Activated naive CD4-positive, alpha-beta T cell treated with anti-CD3 and anti-CD28 coated beads for 36 hours (primary cell): ENCODE data around the gene BSPRY. TPM values are rescaled to one million over a fixed set of nuclear protein-coding genes. Genes with fewer than 3 reads are reported as not detected.
"Not testable (repeated sequence)": the region's sequence is repeated elsewhere in the genome, so short reads cannot be mapped to it uniquely, and the experiment has no call there.

Source experiments
- CTCF ChIA-PET: fragments of 350-600 bp; sonication (Branson Sonifier 250); formaldehyde crosslinking; loops from one replicate; lab custom pipeline; 2021; ENCODE audit warnings: antibody characterized with exemption; lab: Charles Lee
- DNase-seq: peaks from one replicate; pipeline ENCODE4 v3.0.0-alpha.2; 2020
- H3K27ac Mint-ChIP-seq: one replicate; pipeline ENCODE4 v1.8.0; 2021; ENCODE audit warnings: mild to moderate bottlenecking, mixed read lengths
- H3K27me3 Mint-ChIP-seq: one replicate; pipeline ENCODE4 v1.8.0; 2021; ENCODE audit warnings: low read depth, mixed read lengths
- H3K36me3 Mint-ChIP-seq: one replicate; pipeline ENCODE4 v1.8.0; 2021; ENCODE audit warnings: low read depth, mixed read lengths
- H3K4me1 Mint-ChIP-seq: one replicate; pipeline ENCODE4 v1.8.0; 2021; ENCODE audit warnings: low read depth, mixed read lengths
- H3K4me3 Mint-ChIP-seq: one replicate; pipeline ENCODE4 v1.8.0; 2021; ENCODE audit warnings: mild to moderate bottlenecking, moderate library complexity, mixed read lengths
- H3K9me3 Mint-ChIP-seq: one replicate; pipeline ENCODE4 v1.8.0; 2021; ENCODE audit warnings: mixed read lengths
- intact Hi-C: fragments of 100-400 bp; cut with micrococcal nuclease; formaldehyde crosslinking; loops from one replicate; pipeline ENCODE4 v1.15.1; 2023
- total RNA-seq, 2 experiments: library from RNA; stranded (reverse); gene quantifications; one replicate each; pipeline ENCODE4 v1.2.3, GENCODE V29; 2021

The BSPRY gene
- total RNA-seq, 2 experiments from 2014 or later = 7.7 to 8.3 TPM

DNA sequence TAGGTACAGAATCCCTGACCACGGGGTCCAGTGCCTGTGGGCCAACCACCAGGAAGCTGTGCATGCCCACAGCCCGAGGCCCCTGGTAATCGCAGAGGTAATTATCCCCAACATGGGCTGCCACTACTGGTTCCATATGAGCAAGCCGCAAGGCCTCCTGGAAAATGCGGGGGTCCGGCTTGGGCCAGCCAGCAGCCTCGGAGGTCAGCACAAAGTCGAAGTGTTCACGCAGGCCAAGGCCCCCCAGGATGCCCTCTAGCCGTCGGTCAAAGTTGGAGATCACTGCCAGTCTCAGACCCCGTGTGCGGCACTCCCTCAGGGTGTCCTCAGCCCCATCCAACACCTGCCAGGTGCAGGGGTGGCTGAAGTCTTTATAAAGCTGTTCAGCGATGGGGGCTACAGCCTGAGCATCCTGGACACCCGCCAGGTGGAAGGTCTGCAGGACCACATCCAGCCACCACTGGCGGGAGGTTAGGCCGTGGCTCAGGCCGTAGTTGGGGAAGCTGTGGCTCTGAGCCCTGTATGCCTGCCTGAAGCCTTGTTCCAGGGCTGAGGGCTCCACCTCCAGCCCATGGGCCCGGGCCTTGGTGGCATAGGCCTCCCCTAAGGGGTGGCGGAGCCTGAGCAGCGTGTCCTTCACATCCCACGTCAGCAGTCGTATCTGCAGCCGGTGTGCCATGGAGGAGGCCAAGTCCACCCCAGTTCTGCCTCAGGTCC, 24.5 kb downstream of the BSPRY start:
- no peak overlapping the region for H3K27ac Mint-ChIP-seq
- CTCF ChIA-PET = interaction anchor here (1.7 kb wide), 1 partner anchor 23 kb away, joined by 3 read pairs; no protein-coding TSS in a partner anchor
- no peaks in the 10 kb centered on the region for H3K27me3 Mint-ChIP-seq
- H3K9me3 Mint-ChIP-seq = no peaks in the 10 kb centered on the region
- intact Hi-C loops = no loop called here
- peaks cover 13% of the 10 kb centered on the region for H3K36me3 Mint-ChIP-seq
- DNase-seq = no peak
- H3K4me1 Mint-ChIP-seq = peaks cover 12% of the 10 kb centered on the region
- no peak overlapping the region for H3K4me3 Mint-ChIP-seq

DNA sequence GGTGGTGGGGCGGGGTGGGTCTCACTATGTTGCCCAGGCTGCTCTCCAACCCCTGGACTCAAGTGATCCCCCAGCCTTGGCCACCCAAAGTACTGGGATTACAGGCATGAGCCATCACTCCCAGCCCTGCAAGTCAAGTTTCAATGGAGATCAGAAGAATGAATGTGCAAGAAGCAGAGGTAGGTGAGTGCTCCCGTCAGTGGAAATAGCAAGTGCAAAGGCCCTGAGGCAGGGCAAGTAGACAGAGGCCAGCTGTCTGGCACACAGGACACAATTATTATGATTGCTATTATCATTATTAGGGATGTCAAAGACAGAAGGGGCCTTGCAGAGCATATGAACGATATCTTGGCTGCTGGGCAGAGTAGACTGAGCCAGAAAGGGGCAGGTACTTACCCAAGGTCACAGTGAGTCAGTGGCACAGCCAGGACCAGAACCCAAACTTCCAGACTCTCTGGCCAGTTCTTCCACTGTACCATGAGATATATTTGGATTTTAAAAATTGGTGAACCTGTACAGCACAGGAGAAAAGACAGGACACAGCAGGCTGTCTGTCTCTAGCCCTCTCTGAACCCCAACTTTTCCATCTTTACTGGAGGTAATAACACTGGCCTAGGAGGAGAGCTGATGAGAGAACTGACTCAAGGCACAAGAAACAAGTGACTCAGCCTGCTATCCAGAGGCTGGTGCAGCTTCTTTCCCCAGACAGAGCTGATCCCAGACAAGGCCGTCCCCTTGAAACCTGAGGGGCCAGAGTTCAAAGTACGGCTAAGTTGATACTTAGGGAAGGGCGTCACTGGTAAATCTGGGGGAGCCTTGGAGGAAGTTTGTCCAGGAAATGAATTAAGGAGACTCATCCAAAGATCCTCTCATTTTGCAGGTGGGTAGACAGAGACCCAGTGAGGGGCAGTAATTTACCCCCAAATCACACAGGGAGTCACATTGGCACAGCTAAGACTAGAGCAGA, 26.0 kb downstream of the BSPRY start:
- peaks cover 13% of the 10 kb centered on the region for H3K36me3 Mint-ChIP-seq
- no peaks in the 10 kb centered on the region for H3K27me3 Mint-ChIP-seq
- CTCF ChIA-PET = interaction anchor here (0.9 to 1.7 kb wide), 4 partner anchors 12 to 283 kb away, joined by 3 to 6 read pairs (median 3); partner anchors contain the start of genes CDC26 and PRPF4
- H3K4me1 Mint-ChIP-seq = peaks cover 12% of the 10 kb centered on the region
- intact Hi-C loops = loop anchor here (1.0 to 2.0 kb wide), 2 partner anchors 24 to 25 kb away; partner anchors contain the start of gene ALAD
- DNase-seq = peak; percentile 18
- peak overlapping the region; percentile 76 for H3K4me3 Mint-ChIP-seq
- H3K9me3 Mint-ChIP-seq = no peaks in the 10 kb centered on the region
- peak overlapping the region; percentile 75 for H3K27ac Mint-ChIP-seq

DNA sequence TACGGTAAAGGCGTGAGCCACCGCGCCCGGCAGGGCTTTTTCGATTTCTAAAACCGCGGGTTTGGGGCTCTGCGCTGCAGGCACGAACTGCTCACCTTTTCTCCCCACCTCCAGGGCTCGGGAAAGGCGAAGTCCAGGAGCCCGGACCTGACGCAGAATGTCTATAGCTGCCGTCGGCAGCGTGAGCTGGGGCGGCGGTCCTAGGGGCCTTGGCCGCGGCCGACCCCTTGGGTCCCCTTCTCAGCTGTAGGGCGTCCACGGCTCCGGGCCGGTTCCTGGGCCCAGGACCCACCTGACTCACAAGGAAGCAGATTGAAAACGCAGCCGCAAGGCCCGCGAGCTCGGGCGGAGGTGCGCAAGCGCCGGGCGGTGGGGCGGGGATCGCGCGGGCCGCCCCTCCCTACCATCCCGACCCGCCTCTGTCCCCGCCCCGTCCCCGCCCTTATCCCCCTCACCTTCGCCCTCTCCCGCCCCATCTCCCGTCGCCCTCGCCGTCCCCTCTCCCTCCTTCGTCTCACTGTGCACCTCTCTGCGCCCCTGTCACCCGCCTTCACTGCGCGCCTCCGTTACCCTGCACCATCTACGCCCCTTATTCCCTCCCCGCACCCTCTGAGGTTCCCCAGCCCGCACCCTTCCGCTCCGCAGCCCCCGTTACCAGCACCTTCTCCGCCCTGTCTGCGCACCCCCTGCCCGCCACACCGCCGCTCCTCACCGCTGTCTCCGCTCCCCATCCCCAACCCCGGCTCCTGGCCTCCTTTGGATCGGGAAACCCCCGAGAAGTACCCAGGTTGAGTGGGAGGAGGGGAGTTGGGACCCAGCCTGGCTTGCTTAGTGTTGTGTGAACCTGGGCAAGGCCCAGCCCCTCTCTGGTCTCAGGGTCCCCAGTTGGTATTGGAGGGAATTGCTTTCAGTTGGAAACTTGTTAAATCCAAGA, 27.6 kb downstream of the BSPRY start, which contains the start of gene HDHD3:
HDHD3 (minus strand) TSS at position 353 of the 934 bp plus-strand sequence. CDS start 2,632 bp downstream, outside the sequence.
- no peaks in the 10 kb centered on the region for H3K27me3 Mint-ChIP-seq
- CTCF ChIA-PET = interaction anchor here (1.1 to 1.4 kb wide), 3 partner anchors 14 to 102 kb away, joined by 3 read pairs; partner anchors contain the start of genes CDC26 and PRPF4
- H3K4me3 Mint-ChIP-seq = peak within 1 kb of the TSS; percentile 81

DNA sequence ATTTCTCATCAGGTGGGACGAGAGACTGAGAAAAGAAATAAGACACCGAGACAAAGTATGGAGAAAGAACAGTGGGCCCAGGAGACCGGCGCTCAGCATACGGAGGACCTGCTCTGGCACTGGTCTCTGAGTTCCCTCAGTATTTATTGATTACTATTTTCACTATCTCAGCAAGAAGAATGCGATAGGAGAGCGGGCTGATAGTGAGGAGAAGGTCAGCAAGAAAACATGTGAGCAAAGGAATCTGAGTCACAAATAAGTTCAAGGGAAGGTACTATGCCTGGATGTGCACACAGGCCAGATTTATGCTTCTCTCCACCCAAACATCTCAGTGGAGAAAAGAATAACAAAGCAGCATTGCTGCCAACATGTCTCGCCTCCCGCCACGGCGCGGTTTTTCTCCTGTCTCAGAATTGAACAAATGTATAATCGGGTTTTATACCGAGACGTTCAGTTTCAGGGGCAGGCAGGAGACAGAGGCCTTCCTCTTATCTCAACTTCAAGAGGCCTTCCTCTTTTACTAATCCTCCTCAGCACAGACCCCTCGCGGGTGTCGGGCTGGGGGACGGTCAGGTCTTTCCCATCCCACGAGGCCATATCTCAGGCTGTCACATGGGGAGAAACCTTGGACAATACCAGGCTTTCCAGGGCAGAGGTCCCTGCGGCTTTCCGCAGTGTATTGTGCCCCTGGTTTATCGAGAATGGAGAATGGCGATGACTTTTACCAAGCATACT, 29.9 kb downstream of the BSPRY start:
- CTCF ChIA-PET = interaction anchor here (1.6 kb wide), 1 partner anchor 8 kb away, joined by 7 read pairs; no protein-coding TSS in a partner anchor
- H3K4me1 Mint-ChIP-seq = peaks cover 17% of the 10 kb centered on the region
- DNase-seq, H3K27me3 Mint-ChIP-seq, H3K9me3 Mint-ChIP-seq, intact Hi-C loops, H3K4me3 Mint-ChIP-seq, H3K27ac Mint-ChIP-seq, H3K36me3 Mint-ChIP-seq: not testable (repeated sequence)

More for the DNA sequence above, 27.6 kb downstream of the BSPRY start, which contains the start of gene HDHD3:
- intact Hi-C loops = loop anchor here (1.0 to 2.0 kb wide), 7 partner anchors 24 to 156 kb away; partner anchors contain the start of genes ALAD, C9orf43, CDC26 and FKBP15
- Mint-ChIP-seq H3K9me3 (no peaks in the 10 kb centered on the region), H3K4me1 (peaks cover 17% of the 10 kb centered on the region), H3K27ac (peak within 1 kb of the TSS; percentile 77), H3K36me3 (peaks cover 13% of the 10 kb centered on the region)
- peak; percentile 82 for DNase-seq

DNA sequence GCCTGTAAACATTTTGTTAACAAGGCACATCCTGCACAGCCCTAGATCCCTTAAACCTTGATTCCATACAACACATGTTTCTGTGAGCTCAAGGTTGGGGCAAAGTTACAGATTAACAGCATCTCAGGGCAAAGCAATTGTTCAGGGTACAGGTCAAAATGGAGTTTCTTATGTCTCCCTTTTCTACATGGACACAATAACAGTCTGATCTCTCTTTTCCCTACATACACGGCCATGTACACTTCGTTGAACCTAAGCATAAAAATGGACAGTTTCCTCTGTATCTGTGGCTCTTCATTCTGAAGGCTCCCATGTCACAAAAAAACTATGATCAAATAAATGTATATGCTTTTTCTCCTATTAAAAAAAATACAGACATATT, 30.5 kb downstream of the BSPRY start:
- H3K36me3 Mint-ChIP-seq, intact Hi-C loops, H3K27me3 Mint-ChIP-seq, H3K9me3 Mint-ChIP-seq, H3K27ac Mint-ChIP-seq, CTCF ChIA-PET, H3K4me3 Mint-ChIP-seq, DNase-seq: not testable (repeated sequence)
- peaks cover 15% of the 10 kb centered on the region for H3K4me1 Mint-ChIP-seq

DNA sequence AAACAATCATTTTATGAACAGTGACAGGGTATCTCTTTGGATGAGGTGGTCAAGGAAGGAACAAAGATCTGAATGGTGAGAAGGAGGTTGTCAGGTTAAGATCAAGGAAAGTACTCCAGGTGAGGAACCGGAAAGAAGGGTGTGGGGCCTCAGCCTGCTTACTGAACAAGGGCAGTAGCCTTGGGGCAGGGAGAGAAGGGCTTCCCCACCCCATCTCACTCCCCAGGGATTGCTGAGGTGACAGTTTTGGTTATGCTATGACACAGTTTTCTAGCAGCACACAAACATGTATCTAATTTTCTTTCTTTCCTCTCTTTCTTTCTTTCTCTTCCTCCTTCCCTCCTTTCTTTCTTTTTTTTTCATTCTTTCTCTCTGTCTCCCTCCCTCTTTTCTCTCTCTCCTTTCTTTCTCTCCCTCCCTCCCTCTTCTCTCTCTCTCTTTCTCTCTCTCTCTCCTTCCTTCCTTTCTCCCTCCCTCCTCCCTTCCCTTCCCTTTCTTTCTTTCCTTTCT, 31.6 kb downstream of the BSPRY start:
- peaks cover 5% of the 10 kb centered on the region for H3K4me1 Mint-ChIP-seq
- CTCF ChIA-PET = interaction anchor here (1.1 kb wide), 1 partner anchor 12 kb away, joined by 3 read pairs; no protein-coding TSS in a partner anchor
- intact Hi-C loops = no loop called here
- H3K4me3 Mint-ChIP-seq = no peak overlapping the region
- DNase-seq = peak; percentile 21
- H3K27me3 Mint-ChIP-seq = no peaks in the 10 kb centered on the region
- no peak overlapping the region for H3K27ac Mint-ChIP-seq
- peaks cover 2% of the 10 kb centered on the region for H3K36me3 Mint-ChIP-seq
- H3K9me3 Mint-ChIP-seq = no peaks in the 10 kb centered on the region

DNA sequence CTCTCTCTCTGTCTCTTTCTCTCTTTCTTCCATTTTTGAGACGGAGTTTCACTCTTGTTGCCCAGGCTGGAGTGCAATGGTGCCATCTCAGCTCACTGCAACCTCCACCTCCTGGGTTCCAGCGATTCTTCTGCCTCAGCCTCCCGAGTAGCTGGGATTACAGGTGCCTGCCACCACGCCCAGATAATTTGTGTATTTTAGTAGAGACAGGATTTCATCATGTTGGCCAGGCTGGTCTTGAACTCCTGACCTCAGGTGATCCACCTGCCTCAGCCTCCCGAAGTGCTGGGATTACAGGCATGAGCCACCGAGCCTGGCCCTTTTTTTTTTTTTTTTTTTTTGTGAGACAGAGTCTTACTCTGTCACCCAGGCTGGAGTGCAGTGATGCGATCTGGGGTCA, 32.1 kb downstream of the BSPRY start:
- H3K4me1 Mint-ChIP-seq, H3K4me3 Mint-ChIP-seq, H3K27ac Mint-ChIP-seq, H3K36me3 Mint-ChIP-seq, DNase-seq, intact Hi-C loops, H3K9me3 Mint-ChIP-seq, H3K27me3 Mint-ChIP-seq: not testable (repeated sequence)
- CTCF ChIA-PET = interaction anchor here (1.1 kb wide), 1 partner anchor 13 kb away, joined by 3 read pairs; no protein-coding TSS in a partner anchor

DNA sequence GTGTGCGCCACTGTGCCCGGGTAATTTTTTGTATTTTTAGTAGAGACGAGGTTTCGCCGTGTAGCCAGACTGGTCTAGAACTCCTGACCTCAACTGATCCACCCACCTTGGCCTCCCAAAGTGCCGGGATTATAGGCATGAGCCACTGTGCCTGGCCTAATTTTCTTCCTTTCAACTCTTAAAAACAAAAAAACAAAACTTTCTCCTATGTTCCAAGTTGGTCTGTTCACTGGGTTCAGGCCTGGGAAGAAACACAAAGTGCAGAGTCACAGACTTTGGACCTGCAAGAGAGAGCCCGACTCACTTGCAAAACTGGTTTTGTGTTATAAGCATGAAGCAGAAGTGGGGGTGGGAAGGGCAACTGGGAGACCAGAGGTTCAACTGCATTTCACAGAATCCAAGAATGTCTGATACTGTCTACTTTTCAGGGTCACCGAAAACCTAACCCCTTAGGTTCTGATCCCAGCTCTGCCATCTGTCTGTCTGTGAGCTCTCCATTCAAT, 32.6 kb downstream of the BSPRY start:
- H3K9me3 Mint-ChIP-seq = no peaks in the 10 kb centered on the region
- H3K27me3 Mint-ChIP-seq = no peaks in the 10 kb centered on the region
- H3K36me3 Mint-ChIP-seq = peaks cover 4% of the 10 kb centered on the region
- no peak overlapping the region for H3K4me3 Mint-ChIP-seq
- intact Hi-C loops = no loop called here
- no peak overlapping the region for H3K27ac Mint-ChIP-seq
- H3K4me1 Mint-ChIP-seq = peaks cover 5% of the 10 kb centered on the region
- DNase-seq = no peak
- CTCF ChIA-PET = interaction anchor here (1.1 to 1.6 kb wide), 2 partner anchors 13 to 108 kb away, joined by 3 read pairs; no protein-coding TSS in a partner anchor

DNA sequence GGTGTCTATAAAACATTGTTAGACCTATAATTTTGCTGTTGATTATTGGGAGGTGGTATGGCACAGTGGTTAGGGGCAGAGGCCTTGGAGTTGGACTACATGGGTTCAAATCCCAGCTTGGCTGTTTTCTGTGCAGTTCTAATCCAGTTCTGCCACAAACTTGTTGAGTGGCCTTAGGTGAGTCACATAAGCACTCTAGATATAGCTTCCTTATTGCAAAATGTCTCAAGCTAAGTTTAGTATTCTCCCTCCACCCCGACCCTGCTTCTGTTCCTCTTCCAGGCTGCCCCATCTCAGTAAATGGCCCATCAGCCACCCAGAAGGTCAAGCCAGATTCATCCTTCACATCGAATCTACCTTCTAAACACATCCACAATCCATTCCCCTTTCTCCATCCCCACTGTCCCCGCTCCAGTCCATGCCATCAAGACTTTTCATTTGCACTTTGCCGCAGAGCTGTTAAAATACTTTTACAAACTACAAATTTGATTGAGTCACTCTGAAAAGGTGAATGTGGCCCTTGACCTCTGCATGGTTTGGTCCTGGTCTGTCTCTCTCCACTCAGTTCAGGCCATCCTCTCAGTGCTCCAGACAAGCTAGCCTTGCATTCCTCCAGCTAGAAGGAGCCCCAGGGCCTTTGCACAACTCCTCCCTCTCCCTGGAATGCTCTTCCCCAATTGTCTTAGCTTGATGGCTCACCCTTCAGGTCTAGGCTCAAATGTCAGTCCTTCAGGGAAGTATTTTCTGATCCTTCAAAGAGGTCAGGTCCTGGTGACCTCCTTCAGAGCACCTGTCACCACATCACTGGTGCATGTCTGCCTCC, 37.4 kb downstream of the BSPRY start:
- no peak for DNase-seq

More for the DNA sequence above, 37.4 kb downstream of the BSPRY start:
- CTCF ChIA-PET = interaction anchor here (0.5 to 1.2 kb wide), 3 partner anchors 9 to 906 kb away, joined by 3 to 7 read pairs (median 3); partner anchors contain the start of gene ALAD
- intact Hi-C loops = no loop called here
- peaks cover 7% of the 10 kb centered on the region for H3K36me3 Mint-ChIP-seq
- no peak overlapping the region for H3K4me3 Mint-ChIP-seq
- no peaks in the 10 kb centered on the region for H3K4me1 Mint-ChIP-seq
- H3K27ac Mint-ChIP-seq = no peak overlapping the region
- H3K9me3 Mint-ChIP-seq = no peaks in the 10 kb centered on the region
- no peaks in the 10 kb centered on the region for H3K27me3 Mint-ChIP-seq
